Stimulated activated CD4-positive, alpha-beta T cell treated with anti-CD3 and anti-CD28 coated beads, TNF-alpha, amount 100 ng/mL, for 1 hour (primary cell): ENCODE measurements around the gene THSD4.

Experiments
- DNase-seq, 3 donors: peaks; one replicate each; pipeline ENCODE4 v3.0.0-alpha.2; 2020; ENCODE audit warnings: low read depth in 3 of 3, low spot score in 1 of 3

The THSD4 gene

DNA sequence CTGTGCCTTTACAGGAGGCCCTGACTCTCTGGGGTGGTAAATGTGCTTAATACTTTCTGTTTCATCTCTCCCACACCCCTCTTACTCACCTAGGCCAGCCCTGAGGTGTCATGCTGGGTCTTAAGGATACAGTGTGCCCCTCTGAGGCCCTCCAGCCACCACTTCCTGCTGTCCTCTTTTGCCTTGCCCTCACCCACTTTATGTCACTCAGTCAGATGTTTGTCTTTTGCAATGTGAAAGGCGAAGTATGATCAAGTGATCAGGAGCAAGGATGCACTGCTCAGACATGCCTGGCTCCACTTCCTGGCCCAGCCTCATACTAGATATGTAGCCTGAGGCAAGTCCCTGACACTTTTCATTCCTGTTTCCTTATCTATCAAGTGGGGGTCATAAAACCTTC, 356.1 kb downstream of the THSD4 start:
- DNase-seq = no peak

DNA sequence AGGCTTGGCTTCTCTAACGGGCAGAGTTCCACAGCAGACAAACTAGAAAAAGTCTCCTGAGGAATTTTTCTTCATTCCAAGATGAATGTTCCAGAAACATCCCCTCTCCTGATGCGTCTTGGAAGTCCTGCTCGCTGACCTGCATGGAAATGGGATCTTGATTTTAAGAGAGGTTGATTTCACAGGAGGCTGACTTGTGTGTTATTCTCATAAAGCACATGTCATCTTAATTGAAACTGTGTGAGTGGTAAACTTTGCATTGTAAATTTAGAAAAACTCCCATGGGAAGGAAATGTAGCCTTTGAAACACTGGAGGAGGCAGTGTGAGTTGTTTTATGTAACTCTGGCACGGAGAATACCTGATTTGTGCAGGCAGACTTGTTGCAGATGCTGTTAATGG, 357.3 kb downstream of the THSD4 start:
- DNase-seq = no peak

DNA sequence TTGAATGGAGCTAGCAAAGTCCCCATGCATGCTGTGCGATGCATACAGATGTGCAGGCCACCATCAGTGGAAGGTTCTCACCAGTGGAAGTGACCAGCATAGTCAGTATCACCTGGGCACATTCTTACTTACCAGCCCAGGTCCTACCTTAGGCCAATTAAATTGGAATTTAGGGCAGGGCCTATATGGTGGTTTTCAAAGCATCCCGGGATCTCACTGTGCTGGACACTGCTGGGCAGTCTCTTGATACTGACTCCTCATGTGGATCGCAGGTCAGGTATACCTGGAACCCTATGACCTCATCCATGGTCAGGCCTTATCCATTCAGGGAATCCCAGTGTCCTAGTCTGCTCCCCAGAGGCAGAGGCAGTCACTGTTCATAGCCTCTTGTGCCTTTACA, 358.5 kb downstream of the THSD4 start:
- DNase-seq = no peak

DNA sequence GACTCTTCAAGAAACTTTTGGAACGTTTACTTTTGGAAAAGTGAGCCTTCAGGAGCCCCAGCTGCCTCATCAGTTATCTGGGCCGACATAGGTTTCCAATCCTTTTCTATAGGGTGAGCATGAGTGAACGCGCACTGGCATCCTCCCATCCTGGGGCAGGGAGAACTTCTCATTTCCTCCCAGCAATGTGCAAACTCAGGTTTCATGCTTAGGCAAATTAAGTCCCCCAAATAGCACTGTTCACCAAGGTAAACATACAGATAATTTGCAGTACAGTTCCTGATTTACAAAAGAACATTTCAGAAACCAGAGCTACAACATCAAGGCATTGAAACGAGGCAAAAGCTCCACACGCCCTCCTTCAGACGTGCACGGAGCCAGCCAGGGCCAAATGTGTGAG, 361.6 kb downstream of the THSD4 start:
- no peak for DNase-seq

DNA sequence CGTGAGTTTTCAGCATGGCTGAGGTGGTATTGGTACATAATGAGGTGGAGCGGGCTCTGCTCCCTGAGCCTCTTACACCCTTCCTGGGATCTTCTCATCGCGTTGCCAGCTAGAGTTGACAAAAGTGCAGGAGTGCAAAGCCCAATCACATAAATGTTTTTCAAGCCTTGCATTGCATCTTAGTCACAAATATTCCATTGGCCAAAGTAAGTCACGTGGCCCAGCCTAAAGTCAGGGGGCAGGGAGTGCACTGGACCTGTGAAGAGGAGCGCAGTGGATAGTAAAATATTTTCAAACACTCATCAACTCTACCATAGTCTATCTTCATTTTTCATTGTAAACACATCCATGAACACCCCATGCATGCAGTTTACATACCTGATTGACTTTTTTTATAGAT, 365.3 kb downstream of the THSD4 start:
- DNase-seq = no peak

DNA sequence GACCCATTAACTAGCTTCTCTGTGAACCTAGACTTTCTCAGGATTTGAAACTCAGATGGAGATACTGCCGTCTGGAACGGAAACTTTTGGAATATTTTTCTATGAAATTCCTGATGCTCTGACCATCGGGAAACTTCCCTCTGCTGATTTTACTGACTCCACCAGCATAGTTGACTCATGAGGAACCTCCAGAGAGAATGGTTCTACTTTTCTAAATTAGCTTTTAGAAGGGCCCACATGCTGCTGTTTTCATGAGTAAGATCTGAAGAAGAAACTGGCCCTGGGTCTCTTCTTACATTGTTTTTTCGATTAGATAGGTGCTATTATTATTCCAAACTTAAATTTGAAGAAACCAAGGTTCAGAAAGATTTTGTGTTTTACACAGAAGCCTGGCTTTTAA, 368.8 kb downstream of the THSD4 start:
- DNase-seq = no peak

DNA sequence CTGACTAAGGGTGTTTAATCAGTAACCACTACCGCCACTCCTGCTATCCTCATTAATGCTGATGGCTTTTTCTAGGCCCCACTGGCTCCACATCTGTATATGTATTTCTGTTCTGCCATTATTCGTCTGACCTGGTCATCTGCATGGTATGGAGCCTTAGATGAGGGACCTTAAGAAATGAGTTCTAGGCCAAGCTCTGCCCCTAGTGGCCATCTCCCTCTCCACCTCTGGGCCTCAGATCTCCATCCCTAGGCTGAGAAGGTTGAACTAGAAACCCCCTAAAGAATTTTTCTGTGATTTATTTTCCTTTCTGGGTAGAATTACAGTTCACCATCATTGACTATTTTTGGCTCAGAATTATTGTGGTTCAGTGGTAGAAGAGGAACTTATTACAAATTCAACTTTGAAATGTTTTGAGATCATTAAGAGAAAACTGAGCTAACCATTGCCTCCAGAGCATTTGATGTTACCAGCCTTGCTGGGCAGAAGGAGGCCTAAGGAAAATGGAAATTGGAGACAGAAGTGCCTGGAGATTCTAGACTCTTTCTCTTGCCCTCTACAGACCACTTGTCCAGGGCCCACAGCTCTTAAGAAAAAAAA, 369.9 kb downstream of the THSD4 start:
- DNase-seq = no peak

DNA sequence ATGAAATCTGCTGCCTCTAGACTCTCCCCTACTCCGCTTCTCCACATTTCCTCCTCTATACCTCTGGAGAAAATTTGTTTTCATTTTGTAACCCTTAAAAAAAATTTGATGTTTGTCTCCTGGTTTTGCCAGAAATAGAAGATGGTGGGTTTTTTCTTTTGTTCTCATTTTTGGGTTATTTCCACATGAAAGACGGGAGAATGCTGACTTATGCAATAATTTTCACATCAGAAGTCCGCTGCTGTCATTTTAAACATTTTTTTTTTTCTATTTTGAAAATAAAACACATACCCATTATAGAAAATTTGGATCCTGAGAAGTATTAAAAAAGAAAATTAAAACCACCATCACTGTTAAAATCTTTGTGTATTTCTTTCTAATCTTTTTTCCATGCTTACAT, 374.3 kb downstream of the THSD4 start:
- DNase-seq = no peak

DNA sequence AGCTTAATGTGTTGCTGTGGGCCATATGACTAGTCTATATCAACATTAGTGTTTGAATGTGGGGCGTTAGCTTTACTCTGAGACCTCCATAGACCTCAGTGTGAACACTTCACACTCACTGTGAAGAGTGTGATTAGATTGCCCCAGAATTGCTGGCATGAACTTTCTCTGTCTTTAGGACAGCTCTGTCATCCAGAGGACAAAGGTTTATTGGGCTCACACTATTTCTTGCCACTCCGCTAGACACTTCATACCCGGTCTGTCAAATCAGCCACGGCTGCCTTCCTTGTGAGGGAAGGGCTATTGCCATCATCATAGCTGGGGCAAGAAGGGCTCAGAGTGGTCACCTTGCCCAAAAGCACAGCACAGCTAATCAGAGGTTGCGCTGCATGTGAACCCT, 378.3 kb downstream of the THSD4 start:
- DNase-seq = no peak

DNA sequence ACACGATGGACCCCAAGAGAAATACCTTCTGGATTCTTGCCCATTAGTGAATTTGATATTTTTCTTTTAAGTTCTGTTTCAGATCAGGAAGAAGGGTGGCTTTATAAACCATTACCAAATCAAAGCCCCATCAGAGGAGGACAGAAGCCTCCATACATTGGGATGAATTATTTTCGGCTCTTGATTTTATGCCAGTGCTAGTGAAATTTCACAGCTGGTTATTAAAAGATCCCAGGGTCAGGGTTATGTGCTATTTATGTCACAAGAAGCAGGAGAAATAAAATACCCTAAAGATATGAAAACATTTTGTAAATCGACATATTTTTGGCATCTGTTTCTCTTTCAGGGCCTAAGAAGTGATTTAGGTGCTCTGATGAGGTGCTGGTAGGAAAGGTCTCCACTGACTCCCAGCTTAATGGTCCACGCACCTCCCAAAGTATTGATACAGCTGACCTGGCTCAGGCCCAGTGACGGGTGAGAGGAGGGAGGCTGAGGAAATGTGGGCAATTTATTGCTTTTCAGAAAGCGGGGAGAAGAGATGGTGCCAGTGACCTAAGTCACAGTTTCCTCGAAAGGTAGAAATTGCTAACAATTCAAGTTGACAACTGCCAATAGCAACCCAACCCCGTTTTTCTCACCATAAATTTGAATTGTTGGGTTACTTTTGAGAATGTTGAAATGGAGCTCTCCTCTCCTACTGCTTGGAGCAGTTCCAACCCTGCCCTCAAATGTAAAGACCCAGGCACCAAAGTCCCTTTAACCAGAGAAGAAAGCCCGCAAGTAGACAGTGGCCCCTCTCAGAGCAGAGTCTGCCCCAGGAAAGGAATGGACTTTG, 379.5 kb downstream of the THSD4 start:
- DNase-seq = no peak

DNA sequence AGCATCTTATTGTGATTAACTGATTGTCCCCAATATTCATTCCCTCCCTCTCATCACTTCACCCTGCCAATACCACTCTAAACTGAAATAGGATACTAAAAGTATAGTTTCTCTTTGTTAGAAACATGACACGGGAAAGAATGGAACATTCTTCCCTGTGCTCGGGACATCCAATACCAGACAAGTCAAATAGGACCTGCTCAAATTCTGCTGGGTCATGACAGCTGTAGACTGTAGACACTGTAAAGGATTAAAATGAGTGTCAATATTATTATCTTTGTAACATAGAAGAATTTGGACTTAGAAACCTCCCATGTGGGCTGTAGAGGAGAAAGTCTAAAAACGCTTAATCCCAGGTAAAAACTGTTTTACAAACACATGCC, 380.1 kb downstream of the THSD4 start:
- no peak for DNase-seq

DNA sequence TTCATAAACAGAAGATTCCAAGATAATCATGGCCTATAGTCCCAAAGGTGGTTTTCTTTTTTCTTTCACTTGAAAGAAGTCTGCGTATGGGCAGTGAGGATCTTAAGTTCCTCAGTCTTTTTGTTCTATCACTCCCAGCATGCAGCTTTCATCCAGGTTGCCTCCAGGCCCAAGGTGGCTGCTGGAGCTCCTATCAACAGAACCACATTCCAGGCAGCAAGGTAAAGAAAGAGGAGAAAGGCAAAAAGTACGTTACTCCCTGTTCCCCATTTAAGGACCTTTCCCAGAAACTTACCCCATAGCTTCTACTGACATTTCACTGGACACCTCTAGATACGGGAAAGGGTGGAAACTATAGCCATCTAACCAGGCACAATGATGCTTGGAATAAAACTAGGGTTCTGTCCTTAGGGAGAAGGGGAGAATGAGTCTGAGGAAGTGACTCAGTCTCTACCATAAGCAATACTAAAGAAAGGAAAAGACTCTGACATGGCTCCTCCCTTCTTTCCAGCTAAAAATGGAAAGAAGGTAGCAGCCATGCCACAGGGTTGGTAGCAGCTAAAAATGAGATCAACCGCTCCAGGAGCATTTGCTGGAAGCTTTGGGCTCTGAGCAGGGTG, 381.2 kb downstream of the THSD4 start:
- no peak for DNase-seq

DNA sequence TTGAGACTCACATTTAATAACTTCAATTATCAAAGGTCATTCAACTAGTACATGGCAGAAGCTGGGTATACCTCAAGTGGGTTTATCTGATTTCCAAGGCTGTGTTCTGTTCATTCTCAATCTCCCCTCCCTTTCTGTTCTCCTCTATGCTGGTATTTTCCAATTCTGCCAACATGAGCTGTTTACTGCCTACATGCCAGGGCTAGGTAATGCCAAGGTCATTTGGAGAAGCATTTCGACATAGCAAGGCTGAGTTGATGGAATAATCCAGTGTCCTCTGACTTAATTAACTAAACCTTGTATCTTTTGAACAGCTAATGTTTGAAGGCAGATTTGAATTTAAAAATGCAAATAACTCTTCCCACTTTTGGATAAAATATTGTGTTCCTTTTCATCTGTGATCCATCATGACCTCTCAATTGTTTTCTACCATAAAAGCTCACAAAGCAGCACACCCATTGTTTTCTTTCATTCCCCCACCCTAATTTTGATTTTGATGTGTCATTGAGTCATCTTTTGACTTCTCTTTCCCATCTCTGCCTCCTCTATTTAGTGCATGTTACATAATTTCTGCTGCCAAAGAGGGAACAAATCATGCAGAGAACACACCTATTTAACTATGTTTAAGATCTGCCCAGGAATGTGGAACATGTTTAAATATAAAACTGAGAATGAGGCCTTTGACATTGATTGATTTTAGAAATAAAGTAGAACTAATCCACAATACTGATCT, 386.2 kb downstream of the THSD4 start:
- DNase-seq = no peak

DNA sequence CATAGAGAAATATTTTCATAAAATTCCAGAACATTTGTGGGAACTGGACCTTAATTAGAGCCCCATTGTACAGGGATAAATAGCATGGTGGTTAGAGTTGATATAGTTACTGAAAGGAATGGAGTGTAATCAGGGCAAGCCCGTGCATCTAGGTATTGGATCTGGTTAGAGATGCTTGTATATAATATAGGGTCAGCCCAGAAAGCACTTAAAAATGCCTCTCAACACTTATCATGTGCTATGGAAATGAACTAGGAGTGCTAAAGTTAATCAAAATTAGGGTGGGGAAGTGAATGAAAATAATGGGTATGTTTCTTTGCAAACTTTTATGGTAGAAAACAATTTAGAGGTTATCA, 386.8 kb downstream of the THSD4 start:
- no peak for DNase-seq

DNA sequence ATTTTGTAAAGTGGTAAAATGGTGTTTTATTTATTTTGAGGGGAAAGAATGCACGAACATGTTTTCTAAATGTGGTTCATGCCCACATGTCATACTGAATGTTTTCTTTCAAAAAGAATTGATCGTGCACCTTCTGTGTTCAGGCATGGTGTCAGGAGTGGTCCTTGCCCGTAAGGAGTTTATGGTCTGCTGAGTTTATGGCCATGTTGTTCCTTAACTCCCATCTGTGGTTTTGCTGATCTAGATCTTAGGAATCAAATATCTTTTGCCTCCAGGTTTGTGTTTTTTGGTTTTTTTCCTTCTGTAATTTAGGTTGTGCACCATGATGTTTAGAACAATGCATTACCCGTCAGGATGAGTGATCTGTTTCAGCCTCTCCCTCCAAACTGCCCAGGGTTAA, 390.7 kb downstream of the THSD4 start:
- no peak for DNase-seq

DNA sequence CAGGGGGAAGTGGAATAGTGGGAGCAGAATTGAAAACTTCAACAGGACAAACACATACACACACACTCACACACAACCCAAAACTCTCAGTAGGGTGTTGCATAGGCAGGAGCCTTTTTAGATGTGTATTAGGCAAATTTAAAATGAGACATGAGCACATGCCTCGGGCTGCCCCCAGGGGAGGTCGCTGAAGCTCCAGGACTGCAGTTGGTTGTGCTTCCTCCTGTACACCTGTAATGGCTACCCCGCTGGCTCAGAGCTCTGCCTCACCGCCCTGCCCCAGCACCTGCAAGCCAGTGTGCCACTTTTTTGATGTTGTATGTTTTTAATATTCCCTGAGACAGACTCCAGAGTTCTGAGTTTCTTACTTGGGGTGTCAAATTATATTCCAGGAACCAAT, 391.7 kb downstream of the THSD4 start:
- no peak for DNase-seq

DNA sequence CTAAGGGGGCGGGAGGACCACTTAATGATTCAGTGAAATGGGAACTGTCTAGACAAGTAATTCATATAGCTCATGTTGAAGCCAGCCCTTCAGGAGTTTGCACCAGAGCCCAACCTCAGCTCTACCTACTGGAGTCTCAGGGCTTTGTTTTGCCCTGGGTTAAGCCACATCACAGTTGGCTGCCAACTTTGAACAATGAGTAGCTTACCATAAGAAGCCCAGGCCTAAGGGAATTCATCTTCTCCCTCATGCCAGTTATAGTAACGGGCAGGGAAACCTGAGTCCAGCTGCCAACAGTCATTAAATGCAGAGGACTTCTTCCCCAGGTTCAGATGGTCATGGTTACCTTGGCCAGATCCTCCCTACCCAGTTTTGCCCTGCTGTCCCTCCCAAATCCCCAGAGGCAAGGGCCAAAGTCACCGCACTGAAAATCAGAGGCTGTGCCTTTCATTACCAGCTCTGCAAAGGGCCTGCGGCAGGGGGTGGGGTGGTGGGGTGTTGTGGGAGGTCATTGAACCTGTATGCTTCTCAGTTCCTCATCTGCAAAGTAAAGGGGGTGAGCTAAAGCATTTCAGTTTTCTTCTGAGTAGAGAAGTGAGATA, 392.9 kb downstream of the THSD4 start:
- no peak for DNase-seq

DNA sequence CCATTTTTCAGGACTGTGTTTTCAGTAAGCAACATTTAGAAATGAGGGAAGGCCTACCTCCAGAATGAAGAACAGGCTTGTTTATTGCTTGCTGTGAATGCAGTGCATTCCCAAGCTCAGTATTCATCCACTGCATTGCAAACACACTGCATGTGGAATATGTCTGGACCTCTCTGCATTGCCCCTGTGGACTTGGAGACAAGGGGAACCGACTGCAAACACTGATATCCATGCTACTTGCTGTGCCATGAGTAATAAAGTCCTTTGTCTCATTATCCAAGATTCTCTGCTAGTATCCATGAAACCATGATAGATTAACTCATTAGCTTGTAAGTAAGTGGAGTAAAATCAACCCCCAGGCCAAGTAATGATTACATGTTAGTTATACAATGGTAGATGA, 393.9 kb downstream of the THSD4 start:
- no peak for DNase-seq

DNA sequence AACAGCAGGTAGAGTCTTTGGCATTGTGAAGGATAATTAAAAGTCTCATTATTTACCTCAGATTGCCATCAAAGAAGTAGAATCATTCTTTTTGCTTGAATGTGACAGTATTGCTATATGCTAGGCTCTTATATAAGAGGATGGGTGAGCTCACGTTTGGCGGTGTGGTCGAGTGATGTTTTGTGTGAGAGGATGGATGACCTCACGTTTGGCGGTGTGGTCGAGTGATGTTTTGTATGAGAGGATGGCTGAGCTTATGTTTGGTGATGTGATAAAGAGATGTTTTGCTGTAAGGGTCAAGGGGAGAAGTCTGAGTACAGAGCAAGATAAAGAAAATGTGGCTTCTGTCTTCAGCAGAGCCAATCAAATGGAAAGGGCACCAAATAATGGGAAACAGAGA, 395.5 kb downstream of the THSD4 start:
- no peak for DNase-seq

DNA sequence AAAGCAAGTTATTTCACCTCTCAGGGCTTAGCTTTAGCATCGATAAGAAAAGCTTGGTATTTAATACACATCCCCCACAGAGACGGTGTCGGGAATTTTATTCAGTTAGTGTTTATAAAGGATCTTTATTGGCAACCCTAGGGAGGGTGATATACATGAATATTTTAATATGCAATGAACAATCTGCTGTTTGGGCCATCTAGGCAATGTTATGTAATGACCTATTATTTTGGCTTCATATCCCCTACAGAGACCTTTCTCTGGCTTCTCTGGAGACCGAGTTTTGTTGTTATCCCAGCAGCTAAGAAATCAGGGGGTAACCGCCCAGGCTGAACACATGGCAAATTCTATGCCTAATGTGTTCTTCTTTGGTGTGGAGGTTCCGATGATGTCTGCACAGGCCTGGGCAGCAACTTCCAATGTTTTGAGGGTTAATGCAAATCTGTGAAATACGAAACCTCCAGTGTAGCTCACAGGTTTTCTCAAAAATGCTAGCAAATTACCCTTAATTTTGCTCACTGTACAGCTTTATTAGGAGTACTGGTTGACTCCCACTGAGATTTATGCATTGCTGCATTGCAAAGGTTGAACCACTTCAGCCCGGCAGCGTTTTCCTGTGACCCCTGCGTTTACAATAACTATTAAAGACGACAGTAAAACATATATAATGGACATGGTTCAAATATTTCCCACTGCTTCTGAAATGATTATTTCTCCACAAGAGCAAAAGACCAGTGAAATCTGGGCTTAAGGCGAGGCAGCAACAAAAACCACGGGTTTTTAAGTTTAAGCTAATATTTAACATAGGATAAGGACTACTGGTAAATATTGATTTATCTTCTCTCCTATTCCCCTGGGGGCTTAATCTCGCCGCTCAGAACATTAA, 396.8 kb downstream of the THSD4 start:
- DNase-seq = no peak

DNA sequence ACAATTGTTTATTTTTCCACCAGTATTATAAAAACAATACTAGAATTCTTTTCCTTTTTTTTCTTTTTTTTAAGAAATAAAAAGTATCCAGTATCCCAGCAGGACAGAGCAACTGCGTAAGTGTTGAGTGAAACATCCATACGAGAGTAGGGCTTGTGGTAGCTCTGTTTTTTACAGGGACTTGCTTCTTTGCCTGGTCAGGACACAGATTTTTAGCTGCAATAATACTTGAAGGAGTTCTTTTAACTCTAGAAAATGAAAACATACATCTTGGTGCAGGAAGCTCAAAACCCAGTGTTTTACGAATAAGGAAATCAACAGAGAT, 397.4 kb downstream of the THSD4 start:
- no peak for DNase-seq
